Activated naive CD4-positive, alpha-beta T cell treated with anti-CD3 and anti-CD28 coated beads, Interleukin-2, amount 50 U/mL, for 72 hours (primary cell): ENCODE results near the gene TIMM29. TPM values are rescaled to one million over a fixed set of nuclear protein-coding genes. Genes with fewer than 3 reads are reported as not detected.

Experiments
- ATAC-seq, 2 donors: fragments of 150-1000 bp; cut with Tn5 transposase; 2 replicates each; pipeline ENCODE4 v1.10.0; 2021; ENCODE audit warnings: mild to moderate bottlenecking in 2 of 2, moderate library complexity in 2 of 2
- DNase-seq, 2 donors: peaks; one replicate each; pipeline ENCODE4 v3.0.0; 2021 to 2022; ENCODE audit warnings: low spot score in 2 of 2
- H3K27ac Mint-ChIP-seq, 2 donors: one replicate each; pipeline ENCODE4 v1.8.0; 2022; ENCODE audit warnings: mild to moderate bottlenecking in 2 of 2, mixed read lengths in 2 of 2
- H3K36me3 Mint-ChIP-seq, 2 donors: one replicate each; pipeline ENCODE4 v1.8.0; 2022; ENCODE audit warnings: mixed read lengths in 2 of 2
- H3K9me3 Mint-ChIP-seq, 2 donors: one replicate each; pipeline ENCODE4 v1.8.0; 2022; ENCODE audit warnings: mixed read lengths in 2 of 2
- total RNA-seq, 2 donors: library from RNA; stranded (reverse); gene quantifications; one replicate each; pipeline ENCODE4 v1.2.3, GENCODE V29; 2022

TIMM29 gene
- total RNA-seq, 2 donors from 2014 or later = 17.2 to 24.1 TPM

- peaks cover 7 to 20% of the 10 kb centered on the region in 2 donors for H3K36me3 Mint-ChIP-seq
- H3K9me3 Mint-ChIP-seq = no peaks in the 10 kb centered on the region
- H3K27ac Mint-ChIP-seq = peak overlapping the region; percentile 85 to 87
- ATAC-seq (peak; percentile 13 to 41), DNase-seq (peak in 1 of 2 donors; percentile 72)
Measured at GRCh38 chr19:10961073-10961860, 32.7 kb downstream of the TIMM29 start.

- DNase-seq (no peak), ATAC-seq (no peak)
- Mint-ChIP-seq H3K36me3 (peaks cover 7 to 20% of the 10 kb centered on the region in 2 donors), H3K9me3 (no peaks in the 10 kb centered on the region), H3K27ac (peak overlapping the region in 1 of 2 donors; percentile 25)
Measured at GRCh38 chr19:10962863-10963262, 34.3 kb downstream of the TIMM29 start.

GRCh38 chr19:10963865-10964264, 35.3 kb downstream of the TIMM29 start:
- ATAC-seq = no peak
- Mint-ChIP-seq H3K36me3 (peaks cover 7 to 20% of the 10 kb centered on the region in 2 donors), H3K9me3 (no peaks in the 10 kb centered on the region), H3K27ac (peak overlapping the region; percentile 68 to 93)
- no peak for DNase-seq

GRCh38 chr19:10964903-10965302, 36.3 kb downstream of the TIMM29 start:
- ATAC-seq = no peak
- DNase-seq = no peak
- Mint-ChIP-seq H3K9me3 (no peaks in the 10 kb centered on the region), H3K27ac (no peak overlapping the region), H3K36me3 (peaks cover 7 to 16% of the 10 kb centered on the region in 2 donors)

GRCh38 chr19:10965398-10965797, 36.8 kb downstream of the TIMM29 start:
- Mint-ChIP-seq H3K36me3 (peaks cover 7 to 12% of the 10 kb centered on the region in 2 donors), H3K27ac (no peak overlapping the region), H3K9me3 (no peaks in the 10 kb centered on the region)
- ATAC-seq (no peak), DNase-seq (no peak)

GRCh38 chr19:10966809-10967208, 38.2 kb downstream of the TIMM29 start:
- DNase-seq = no peak
- Mint-ChIP-seq H3K36me3 (peaks cover 2 to 11% of the 10 kb centered on the region in 2 donors), H3K27ac (no peak overlapping the region), H3K9me3 (no peaks in the 10 kb centered on the region)
- no peak for ATAC-seq

- Mint-ChIP-seq H3K9me3 (no peaks in the 10 kb centered on the region), H3K27ac (peak overlapping the region in 1 of 2 donors; percentile 81), H3K36me3 (peaks cover 0 to 5% of the 10 kb centered on the region in 2 donors)
- DNase-seq = no peak
- ATAC-seq = no peak
Measured at GRCh38 chr19:10968527-10969135, 40.0 kb downstream of the TIMM29 start.

- DNase-seq (no peak), ATAC-seq (no peak)
- no peak overlapping the region for H3K27ac Mint-ChIP-seq
- H3K36me3 Mint-ChIP-seq = no peaks in the 10 kb centered on the region
- no peaks in the 10 kb centered on the region for H3K9me3 Mint-ChIP-seq
Measured at GRCh38 chr19:10971107-10971726, 42.6 kb downstream of the TIMM29 start.

- Mint-ChIP-seq H3K36me3 (no peaks in the 10 kb centered on the region), H3K9me3 (no peaks in the 10 kb centered on the region), H3K27ac (peak overlapping the region in 1 of 2 donors; percentile 5)
- ATAC-seq = no peak
- no peak for DNase-seq
Measured at GRCh38 chr19:10975374-10976130, 46.9 kb downstream of the TIMM29 start.

GRCh38 chr19:10976131-10976892, 47.7 kb downstream of the TIMM29 start:
- H3K27ac Mint-ChIP-seq = peak overlapping the region in 1 of 2 donors; percentile 5
- H3K36me3 Mint-ChIP-seq = no peaks in the 10 kb centered on the region

GRCh38 chr19:10977742-10978092, 49.1 kb downstream of the TIMM29 start:
- Mint-ChIP-seq H3K36me3 (no peaks in the 10 kb centered on the region), H3K27ac (peak overlapping the region in 1 of 2 donors; percentile 73), H3K9me3 (no peaks in the 10 kb centered on the region)
- DNase-seq (no peak), ATAC-seq (no peak)

More at GRCh38 chr19:10976131-10976892, 47.7 kb downstream of the TIMM29 start:
- DNase-seq (no peak), ATAC-seq (no peak)
- H3K9me3 Mint-ChIP-seq = no peaks in the 10 kb centered on the region

Other genes with a start within 250 kb of the TIMM29 start
- gene QTRT1, start 227.4 kb upstream of the TIMM29 start, total RNA-seq = 10 to 100 TPM; 47.4 to 48.4 TPM
- 100 to 1,000 TPM; 191 to 219 TPM for gene DNM2, start 210.7 kb upstream of the TIMM29 start, total RNA-seq
- 10 to 100 TPM in 1 of 2 donors, 1 to 10 TPM in 1; 9.7 to 15.0 TPM for gene TMED1, start 92.6 kb upstream of the TIMM29 start, total RNA-seq
- gene C19orf38, start 80.4 kb upstream of the TIMM29 start, total RNA-seq = 1 to 10 TPM; 3.5 to 6.4 TPM
- 10 to 100 TPM; 46.4 to 73.6 TPM for gene CARM1, start 57.3 kb upstream of the TIMM29 start, total RNA-seq
- gene YIPF2, start 172 bp upstream of the TIMM29 start, total RNA-seq = 10 to 100 TPM; 27.1 to 45.7 TPM
- 10 to 100 TPM; 86.8 to 99.4 TPM for gene SMARCA4, start 32.2 kb downstream of the TIMM29 start, total RNA-seq
- 10 to 100 TPM; 53.0 to 66.6 TPM for gene LDLR, start 160.7 kb downstream of the TIMM29 start, total RNA-seq
- gene SPC24, start 227.0 kb downstream of the TIMM29 start, total RNA-seq = 10 to 100 TPM; 48.7 to 86.4 TPM